GM18507 (cell line): ENCODE measurements around the gene LIPT1.
"Not testable (repeated sequence)": the region's sequence is repeated elsewhere in the genome, so short reads cannot be mapped to it uniquely, and the experiment has no call there.

ENCODE experiments used
- DNase-seq: peaks from one replicate; pipeline ENCODE4 v3.0.0; 2011; ENCODE audit warnings: low read depth; ENCODE audit not compliant: insufficient read length; ENCODE audit errors: extremely low spot score
- FAIRE-seq: peaks from 2 replicates; lab custom pipeline; 2011; peaks lifted over from hg19 to GRCh38; lab: Jason Lieb, UNC

Gene LIPT1

DNA sequence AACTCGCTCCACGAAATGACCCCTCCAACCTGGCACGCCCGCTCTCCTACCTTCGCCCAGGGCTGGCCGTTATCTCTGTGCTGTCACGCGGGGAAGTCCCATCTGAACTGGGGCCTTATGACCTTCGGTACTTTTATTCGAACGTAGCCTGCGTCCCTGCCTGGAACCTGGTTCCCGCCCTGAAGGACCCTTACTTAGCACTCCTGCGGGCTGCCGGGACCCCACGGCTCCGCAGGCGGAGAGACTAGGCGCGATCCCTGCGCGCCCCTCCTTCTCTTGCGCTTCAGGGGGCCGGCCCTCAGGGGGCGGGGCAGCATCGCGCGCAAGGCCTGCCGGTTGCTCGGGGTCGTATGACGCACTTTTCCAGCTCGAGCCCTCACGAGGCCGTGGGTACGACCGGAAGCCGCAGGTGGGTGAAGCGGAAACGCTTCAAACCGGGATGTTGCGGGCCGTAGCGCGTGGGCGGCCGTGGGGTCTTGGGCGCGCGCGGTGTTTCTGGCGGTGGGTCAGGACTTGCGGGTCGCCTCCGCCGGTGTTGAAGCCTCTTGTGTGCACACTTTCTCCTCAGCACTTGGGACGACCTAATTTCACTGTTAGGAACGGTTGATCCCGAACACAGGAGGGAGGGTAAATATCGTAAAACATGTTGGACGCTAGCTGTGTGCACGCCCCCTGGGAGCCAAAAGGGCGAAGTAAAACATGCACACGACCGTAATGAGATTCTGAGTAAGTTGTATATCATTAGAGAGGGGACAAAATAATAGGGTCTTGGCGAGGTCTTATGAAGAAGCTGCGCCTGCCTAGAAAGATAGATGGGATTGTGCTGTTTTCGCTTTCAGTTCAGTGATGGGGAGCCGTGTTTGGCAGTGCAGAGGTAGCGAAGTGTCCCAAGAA lies at the start of gene LIPT1, which contains the start of gene TSGA10:
Gene LIPT1 (plus strand): TSS at position 325 of the 894 bp plus-strand sequence. CDS start 6,991 bp downstream, outside the sequence.
Gene TSGA10 (minus strand): TSS at position 300 of the 894 bp plus-strand sequence. CDS start 45,503 bp downstream, outside the sequence.
- DNase-seq (peak; percentile 88), FAIRE-seq (peak; percentile 95)

DNA sequence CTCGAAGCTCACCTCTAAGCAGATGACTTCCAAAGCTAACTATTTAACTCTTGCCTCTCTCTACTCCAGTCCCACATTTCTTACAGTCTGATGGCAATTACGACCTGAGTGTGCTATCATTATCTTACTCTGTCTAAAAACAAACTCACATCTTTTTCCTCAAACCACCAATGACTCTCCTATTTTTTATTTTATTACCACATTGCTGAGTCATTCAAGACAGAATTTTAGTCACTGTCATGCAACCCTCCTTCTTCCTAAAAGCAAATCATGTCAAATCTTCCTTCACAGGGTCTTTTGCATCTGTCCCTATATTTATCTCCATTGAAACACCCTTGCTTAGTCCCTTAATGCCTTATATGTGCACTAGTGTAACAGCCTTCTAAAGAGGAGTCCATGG lies 47.9 kb upstream of the LIPT1 start:
- FAIRE-seq (no peak), DNase-seq (no peak)

GRCh38 chr2:99111236-99111635 lies 43.5 kb upstream of the LIPT1 start:
- FAIRE-seq (no peak), DNase-seq (no peak)

GRCh38 chr2:99111945-99112344 lies 42.8 kb upstream of the LIPT1 start:
- no peak for DNase-seq

GRCh38 chr2:99112617-99113016 lies 42.1 kb upstream of the LIPT1 start:
- DNase-seq (no peak), FAIRE-seq (no peak)

More at GRCh38 chr2:99111945-99112344, 42.8 kb upstream of the LIPT1 start:
- no peak for FAIRE-seq

GRCh38 chr2:99127981-99128380 lies 26.8 kb upstream of the LIPT1 start:
- DNase-seq (no peak), FAIRE-seq (no peak)

DNA sequence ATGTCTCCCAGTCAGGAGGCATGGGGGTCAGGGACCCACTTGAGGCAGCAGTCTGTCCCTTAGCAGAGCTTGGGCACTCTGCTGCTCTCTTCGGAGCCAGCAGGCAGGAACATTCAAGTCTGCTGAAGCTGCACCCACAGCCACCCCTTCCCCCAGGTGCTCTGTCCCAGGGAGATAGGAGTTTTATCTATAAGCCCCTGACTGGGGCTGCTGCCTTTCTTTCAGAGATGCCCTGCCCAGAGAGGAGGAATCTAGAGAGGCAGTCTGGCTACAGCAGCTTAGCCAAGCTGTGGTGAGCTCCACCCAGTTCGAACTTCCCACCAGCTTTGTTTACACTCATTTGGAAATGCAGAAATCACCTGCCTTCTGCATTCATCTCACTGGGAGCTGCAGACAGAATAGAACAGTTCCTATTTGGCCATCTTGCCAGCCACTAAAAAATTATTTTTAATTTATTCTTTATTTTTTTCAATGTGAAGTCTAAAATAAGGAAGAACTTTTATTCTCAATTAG lies 19.7 kb upstream of the LIPT1 start:
- not testable (repeated sequence) for DNase-seq, FAIRE-seq

- DNase-seq, result no peak
- FAIRE-seq, result no peak
Observed at GRCh38 chr2:99139003-99139402, 15.8 kb upstream of the LIPT1 start.

- FAIRE-seq (no peak), DNase-seq (no peak)
Observed at GRCh38 chr2:99140056-99140859, 14.5 kb upstream of the LIPT1 start.

- FAIRE-seq (no peak), DNase-seq (no peak)
Observed at GRCh38 chr2:99140860-99141109, 14.0 kb upstream of the LIPT1 start.

- peak; percentile 92 for FAIRE-seq
- DNase-seq, result peak; percentile 77
Observed at GRCh38 chr2:99141110-99142108, 13.4 kb upstream of the LIPT1 start, which contains the start of gene C2orf15. Gene C2orf15 (plus strand): TSS chr2:99141707. CDS start chr2:99150559, 8,852 bp downstream.

- FAIRE-seq (no peak), DNase-seq (no peak)
Observed at GRCh38 chr2:99150706-99151105, 4.1 kb upstream of the LIPT1 start.

- no peak for FAIRE-seq
- DNase-seq, result no peak
Observed at GRCh38 chr2:99152199-99152895, 2.4 kb upstream of the LIPT1 start.

DNA sequence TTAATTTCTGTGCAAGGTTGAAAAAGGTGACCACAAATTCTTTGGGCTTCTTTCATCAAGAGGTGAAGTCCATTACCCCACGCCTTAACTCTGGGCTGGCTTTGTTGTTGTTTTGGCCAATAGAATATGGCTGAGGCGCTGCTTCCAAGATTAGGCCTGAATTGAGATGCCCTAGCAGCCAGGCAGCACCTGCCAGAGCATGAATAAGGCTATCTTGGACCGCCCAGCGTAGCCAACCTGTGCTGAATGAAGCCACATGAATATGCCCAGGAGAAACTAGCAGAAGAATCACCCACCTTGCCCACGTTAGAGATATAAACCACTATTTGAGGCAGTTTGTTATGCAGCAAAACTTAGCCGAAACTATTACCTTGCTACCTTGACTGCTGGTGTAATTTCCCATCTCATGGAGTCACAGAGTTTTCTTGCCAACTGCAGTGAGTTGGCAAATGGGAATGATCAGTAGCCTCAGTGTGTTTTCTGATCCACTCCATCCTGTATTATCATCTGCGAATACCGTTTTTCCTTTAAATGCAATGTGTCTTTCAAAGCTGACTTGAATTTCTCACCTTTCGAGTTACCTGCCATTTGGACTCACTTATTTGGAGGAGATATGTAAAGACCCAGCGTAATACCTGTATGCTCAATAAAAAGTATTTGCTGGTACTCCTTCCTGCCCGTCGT lies 704 bp upstream of the LIPT1 start:
- DNase-seq (no peak), FAIRE-seq (no peak)

DNA sequence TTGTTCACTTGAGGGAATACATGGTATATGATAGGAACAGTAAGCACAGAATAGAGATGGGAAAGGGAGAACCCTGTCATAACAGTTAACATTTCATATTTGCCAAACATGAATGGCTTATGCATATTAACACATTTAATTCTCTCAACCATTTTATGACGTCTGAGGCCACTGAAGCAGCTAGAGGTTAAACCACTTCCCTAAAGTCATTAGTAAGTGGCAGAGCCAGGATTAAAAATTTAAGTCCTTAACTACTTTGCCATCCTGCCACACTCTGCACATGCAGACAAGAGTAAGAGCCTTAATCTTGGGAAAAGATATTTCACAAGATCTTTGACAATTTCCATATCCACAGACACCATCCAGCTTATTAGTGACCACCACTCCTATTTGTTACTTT lies 2.1 kb downstream of the LIPT1 start:
- DNase-seq, result no peak
- FAIRE-seq, result no peak

- DNase-seq, result no peak
- no peak for FAIRE-seq
Observed at GRCh38 chr2:99158599-99158998, 3.8 kb downstream of the LIPT1 start.

DNA sequence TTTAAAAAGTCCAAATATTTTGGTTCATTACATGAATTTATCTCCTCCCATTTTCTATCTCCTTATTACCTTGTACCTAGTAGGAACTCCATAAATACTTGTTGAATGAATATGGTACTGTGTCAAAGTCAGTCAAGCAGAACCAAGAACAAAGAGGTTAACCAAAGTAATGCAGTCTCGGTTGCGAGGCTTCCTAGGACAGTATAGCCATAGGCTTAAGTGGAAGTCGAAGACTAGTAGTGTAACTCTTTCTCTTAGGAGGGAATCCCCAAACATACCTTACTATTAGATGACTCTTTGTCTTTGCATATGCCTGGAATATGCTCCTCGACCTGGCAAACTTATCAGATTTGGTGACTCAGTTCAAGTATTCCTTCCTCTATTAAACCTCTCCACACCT lies 4.8 kb downstream of the LIPT1 start:
- DNase-seq (no peak), FAIRE-seq (no peak)

DNA sequence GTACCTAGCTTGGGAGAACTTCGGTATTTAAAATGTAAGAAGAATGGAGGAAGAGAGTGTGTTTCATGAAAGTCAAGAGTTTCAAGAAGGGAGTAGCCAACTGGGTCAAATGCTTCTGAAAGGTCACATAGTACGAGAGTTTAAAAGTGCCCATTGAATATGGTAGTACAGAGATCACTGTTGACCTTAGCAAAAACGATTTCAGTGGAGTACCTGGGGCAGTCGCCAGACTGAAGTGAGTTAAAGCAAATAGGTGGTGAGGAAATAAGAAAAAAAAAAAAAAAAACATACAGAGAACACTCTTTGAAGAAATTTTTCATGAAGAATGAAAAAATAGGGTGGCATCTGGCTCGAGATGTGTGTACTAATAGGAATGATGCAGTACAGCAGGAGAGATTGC lies 11.5 kb downstream of the LIPT1 start:
- FAIRE-seq (no peak), DNase-seq (no peak)
